DND-41 (cell line): ENCODE measurements around the gene SHANK1.

Experiments used
- CTCF ChIP-seq: IDR thresholded peaks from 2 replicates; pipeline ENCODE4 v1.5.1; 2012; ENCODE audit warnings: borderline replicate concordance, low read length, moderate library complexity, mild to moderate bottlenecking; ENCODE audit not compliant: poor library complexity, severe bottlenecking; ENCODE audit errors: extremely low read depth
- EZH2 ChIP-seq: IDR thresholded peaks from 3 replicates; pipeline ENCODE4 v1.6.1; 2012; ENCODE audit warnings: borderline replicate concordance, low read depth, mild to moderate bottlenecking, moderate library complexity, low read length, inconsistent platforms; ENCODE audit not compliant: severe bottlenecking

GRCh38 chr19:50628551-50628950, 91.1 kb downstream of the SHANK1 start:
- TF ChIP-seq EZH2 (no peak), CTCF (no peak)
